Kasumi-1 (cell line): ENCODE data around the gene STIMATE.

Experiments
- DNase-seq, 2 experiments: peaks; one replicate each; lab custom pipeline; 2025; lab: John Stamatoyannopoulos, UW

Gene STIMATE

DNA sequence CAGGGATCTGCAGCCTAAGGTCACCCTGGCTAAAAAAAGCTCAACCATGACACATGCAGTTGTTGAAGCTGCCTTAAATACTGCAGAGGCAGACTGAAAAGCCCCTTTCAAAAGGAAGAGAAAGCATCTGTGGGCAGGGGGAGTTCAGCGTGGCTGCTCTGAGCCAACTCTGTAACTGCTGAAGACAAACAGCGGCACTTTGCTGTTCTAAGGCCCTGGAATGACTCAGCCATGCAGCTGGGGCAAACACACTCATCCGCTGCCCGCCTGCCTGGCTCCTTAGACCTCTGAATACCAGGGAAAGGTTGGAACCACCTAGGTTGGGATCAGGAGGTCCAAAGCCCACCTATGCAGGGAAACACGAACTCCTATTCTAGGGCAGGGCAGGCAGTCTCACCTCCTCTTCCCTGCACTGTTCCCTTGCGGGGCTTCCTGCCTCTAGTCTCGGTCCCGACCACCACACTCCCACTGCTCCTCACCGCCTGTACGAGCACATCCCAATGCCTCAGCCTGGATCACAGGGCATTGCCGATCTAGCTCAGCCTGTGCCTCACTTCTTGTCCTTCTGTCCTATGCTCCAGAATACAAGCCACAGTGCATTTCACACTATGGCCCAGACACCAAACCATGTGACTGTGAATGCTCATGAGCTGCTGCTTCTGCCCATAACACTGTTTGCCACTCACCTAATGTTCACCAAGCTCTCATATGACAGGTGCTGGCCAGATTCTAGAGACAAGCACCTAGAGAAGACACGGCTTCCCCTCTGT lies 56.0 kb downstream of the STIMATE start:
- no peak for DNase-seq

DNA sequence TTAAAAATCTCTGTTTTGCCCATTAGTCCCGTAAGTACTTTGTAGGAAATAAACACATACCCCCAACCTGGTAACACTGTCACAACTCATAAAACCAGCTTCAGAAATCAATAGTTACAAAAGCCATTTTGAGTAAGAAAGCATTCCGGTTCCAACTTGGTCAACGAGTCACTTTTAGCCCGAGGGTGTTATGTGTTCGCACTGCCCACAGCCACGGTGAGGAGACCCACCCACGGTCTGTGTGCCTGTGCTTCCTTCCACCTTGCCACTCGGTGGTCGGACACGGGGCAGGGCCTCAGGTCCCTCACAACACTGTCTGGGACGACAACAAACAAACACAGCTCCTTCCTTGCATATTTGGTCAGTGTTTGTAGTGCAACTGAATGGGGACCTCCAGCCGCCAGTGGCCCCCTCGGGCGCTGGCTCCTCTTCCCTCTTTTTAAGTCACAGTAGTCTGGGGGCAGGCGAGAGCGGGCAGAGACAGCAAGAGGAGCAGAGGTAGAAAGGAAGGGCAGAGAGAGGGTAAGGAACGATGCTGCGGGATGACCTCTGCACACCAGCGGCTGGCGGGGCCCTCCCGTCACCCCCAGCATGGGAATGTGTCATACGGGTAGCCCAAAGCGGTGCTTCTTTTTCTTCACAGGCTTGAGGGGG lies 57.3 kb downstream of the STIMATE start:
- no peak for DNase-seq

DNA sequence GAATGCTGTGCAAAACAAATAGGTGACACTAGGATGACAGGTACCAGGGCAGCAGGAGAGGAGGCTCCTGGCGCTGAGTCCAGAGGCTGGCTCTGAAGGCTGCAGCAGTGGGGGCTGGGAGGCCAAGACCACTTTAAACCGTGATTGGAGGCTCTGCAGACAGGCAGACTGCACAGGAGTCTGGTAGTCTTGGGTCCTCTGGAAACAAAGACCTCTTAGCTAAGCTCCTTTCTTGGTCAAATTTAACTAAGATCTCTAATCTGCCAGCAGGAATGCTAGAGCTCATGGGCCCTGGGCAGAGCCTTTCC lies 58.1 kb downstream of the STIMATE start:
- no peak for DNase-seq

DNA sequence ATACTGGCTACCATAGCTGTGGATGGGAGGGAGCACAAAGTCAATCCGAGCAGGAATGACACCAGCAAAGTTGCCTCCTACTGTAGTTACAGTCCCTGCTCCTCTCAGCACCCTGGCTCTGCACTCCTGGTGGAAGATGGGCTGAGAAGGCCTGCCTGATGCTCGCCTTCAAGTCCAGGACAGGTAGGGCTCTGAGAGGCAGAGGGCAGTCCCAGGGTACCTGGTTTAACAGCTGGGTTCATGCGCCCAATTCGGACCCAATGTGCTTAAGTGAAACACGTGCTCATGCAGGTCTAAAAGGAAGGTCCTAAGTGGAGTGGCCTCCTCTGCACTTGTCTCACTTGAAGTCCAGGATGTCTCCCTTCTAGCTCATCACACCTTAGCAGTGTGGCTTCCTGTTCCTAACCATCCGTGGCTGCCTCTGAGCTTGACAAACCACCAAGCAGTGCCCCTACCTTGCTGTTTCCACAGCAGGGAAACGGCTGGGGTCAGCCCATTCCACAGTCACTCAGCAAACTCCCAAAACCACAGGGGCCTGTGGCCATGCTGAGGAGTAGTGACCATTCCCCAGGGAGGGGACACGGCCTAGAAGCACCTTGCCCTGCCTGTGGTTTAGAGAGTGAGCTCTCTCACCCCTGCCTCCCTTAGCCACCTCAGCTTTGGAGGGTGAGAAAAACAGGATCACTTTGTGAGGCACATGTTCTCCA lies 58.6 kb downstream of the STIMATE start:
- DNase-seq, result no peak

DNA sequence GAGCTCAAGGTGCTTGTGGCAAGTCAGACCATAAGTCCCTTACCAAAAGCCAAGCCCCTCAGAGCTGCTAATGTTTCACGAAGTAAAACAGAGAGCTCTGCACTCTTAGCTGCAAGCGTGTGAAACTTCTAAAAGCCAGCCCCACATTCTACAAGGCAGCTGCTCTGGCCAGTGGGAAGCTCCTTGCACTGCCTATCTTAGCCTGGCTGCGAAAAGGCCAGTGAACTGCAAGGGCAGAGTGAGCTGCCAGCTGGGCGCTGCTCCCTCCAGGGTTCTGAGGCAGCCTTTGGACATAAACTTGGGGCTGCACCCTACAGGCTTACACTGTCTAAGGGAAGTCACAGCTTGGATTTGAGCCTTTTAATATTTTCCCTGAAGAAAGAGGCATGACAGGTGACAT lies 60.4 kb downstream of the STIMATE start:
- DNase-seq, result no peak

DNA sequence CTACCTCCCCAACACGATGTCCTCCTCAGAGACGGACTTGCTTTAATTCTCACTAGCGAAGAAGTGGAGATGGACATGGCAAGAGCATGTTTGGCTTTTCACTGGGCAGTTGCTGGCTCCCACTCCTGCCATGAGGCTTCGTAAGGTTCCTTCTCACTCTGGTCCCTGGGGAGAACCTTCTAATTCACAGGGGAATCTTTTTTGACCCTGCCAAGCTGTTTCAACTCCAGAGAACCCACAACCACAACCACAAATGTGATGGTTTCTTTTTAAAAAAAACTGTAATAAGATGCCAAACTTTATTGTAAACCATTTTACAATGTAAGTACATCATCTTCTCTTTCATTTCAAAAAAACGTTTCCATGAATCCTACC lies 60.9 kb downstream of the STIMATE start:
- DNase-seq, result no peak

DNA sequence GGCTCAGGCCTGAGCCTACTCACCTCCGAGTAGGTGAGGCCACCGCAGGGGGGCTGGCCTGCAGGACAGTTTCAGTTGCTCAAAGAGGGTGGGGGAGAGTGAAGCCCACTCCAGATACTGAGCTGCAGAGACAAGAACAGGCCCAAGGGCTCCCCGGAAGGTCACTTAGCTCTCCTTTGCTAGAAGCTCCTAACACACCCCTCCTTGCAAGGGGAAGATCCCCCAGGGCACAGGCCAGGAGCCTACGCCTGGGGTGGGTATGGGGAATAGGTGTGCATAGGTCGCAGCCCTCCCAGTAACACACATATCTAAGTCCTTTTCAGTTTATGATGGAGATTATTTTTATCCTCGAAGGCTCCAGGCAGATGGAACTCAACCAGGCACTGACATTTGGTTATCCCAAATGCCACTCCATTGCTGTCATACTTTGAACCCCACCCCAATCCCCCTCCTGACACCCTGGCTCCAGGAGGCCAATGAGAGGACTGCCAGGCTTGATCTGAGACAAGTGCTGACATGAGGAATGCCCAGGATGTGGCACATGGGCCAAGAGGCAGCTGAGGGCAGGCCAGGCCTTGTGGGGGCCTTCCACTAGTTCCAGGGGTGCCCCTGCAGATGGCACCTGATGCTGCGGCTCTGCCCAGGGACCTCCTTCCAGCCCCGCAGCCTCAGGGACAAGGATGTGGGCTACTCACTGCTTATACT lies 61.4 kb downstream of the STIMATE start:
- no peak for DNase-seq

DNA sequence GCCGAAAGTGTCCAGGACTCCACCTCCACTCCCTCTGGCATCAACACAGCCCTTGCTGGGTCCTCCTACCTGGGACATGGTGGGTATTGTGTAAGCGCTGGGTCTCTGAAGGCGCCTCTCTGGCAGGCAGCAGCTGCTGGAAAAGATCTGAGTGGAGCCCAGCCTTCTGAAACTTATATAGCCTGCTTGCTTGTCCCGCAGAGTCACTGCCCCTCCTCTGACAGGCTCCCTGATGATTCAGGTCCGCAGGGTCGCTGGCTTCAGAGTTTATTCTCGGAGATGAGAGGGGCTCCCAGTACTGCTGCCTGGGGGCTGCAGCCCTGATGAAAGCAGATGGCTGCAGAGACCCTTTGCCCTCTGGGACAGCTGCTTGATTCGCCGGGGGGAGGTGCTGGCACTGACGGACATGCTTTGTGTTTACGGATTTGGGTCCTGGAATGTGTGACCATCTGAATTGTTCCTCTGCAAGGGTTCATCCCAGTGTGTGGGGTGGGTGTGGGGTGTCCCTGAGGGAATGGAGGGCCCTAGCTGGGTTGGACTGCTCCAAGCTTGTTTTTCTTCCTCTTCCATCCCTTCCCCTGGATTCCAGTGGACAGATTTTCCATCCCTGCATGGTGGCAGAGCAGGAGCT lies 62.4 kb downstream of the STIMATE start, which contains the start of gene MUSTN1:
MUSTN1 (minus strand) TSS at position 149 of the 631 bp plus-strand sequence; CDS start at position 78, 71 bp downstream.
- no peak for DNase-seq

DNA sequence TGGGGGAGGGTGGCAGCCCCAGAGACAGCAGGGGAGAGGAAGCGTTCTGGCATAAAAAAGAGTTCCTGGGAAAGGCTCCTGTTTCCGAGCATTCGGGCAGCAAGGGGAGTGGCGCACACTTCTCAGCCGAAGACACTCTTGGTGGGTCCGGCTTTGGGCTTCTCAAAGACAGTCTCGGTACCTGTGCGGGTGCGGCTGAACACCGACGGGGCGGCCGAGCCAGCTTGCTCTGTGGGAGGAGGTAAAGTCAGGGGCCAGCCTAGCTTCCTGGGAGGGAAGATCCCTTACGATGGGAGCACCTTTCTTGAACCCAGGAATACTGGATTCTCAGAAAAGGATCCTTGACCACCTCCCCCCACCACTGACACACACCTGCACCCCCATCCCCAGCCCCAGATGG lies 64.1 kb downstream of the STIMATE start:
- DNase-seq, result no peak

DNA sequence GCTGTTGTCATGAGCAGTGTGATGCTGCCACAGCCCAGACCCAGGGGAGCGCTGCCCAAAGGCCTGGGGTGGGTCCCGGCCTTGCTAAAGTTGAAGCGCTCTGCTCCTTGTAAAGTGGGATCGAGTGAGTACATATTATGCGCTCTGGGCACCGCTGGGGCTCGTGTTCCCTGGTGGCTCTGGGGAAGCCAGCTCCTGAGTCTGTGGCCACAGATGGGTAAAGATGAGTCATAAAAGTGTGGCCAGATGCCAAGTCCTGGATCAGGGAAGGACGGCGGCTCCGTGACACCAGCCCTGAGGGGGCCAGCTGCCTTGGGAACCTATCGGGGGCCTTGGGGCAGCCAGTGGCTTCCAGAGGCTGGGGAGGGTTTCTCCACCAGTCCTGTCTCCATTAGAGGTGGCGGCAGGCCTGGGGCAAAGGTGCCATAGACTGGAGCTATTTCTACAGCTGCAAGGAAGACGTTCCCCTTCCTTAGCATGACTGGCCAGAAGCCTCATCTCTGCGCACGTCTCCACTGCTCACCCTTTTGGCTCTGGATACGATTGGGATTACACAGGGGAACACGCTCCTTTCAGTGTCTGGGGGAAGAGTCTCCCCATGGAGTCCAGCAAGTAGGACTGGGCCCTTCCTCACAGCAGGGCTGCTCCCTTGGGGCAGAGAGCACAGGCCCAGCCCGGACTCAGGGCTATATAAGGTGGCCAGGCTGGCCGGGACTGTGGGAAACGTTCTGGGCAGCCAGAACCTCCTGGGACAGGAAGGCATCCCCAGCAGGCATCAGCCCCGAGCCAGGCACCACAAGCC lies 65.6 kb downstream of the STIMATE start:
- DNase-seq, result peak; percentile 51 to 57

DNA sequence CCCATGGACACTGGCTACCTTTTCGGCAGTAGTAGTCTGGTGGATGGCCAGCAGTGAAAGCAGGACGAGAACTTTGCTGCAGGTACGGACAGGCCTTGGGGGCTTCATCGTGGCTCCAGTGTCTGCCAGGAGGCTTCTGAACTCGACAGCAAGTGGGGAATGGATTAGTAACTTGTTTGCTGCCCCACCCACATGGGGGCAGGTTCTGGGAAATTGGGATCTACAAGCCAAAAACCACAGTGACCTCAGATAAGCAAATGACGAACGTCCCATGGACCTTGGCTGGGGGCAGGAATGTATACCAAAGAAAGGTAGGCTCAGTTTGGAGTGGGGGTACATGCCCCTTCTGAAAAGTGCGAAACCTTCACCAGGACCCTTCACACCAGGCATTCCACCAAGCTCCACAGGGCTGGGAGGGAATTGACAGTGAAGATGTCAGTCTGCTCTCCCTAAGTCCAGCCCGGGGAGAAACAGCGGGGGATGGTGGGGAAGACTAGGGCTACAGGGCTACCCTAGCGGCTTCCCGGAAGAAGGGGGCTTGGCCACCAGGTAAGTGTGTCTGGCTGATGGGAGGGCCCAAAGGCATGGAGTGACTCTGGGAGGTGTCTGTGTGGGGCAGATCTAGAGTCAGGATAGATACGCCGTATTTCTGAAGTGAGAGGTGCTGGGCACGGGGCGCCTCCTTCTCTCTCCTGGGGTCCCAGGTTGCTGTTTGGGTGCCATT lies 66.7 kb downstream of the STIMATE start, which contains the start of gene ITIH4:
ITIH4 (minus strand) TSS at position 138 of the 724 bp plus-strand sequence; CDS start at position 108, 30 bp downstream.
- DNase-seq, result no peak

DNA sequence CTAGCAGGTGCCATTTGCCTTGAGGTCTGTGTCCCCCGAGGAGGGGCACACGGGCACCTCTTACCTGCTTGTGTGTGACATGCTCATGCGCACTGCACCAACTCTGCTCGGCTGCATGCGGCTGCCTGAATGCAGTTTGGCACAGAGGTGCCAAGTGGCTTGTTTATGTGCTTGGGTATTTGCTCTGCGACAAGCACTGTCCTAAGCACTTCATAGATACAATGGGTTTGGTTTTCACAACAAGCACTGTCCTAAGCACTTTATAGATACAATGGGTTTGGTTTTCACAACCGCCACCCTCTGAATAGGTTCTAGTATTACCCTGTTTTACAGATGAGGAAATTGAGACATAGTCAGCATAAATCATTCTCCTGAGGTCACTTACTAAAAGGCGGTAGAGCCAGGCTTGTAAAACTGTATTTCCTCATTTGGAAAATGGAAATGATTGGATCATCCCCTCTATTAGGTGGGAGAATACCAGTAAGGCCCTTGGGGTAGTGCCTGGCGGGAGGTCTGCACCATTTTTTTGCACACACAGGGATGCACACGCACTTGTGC lies 67.4 kb downstream of the STIMATE start:
- peak in 1 of 2 experiments; percentile 17 for DNase-seq

DNA sequence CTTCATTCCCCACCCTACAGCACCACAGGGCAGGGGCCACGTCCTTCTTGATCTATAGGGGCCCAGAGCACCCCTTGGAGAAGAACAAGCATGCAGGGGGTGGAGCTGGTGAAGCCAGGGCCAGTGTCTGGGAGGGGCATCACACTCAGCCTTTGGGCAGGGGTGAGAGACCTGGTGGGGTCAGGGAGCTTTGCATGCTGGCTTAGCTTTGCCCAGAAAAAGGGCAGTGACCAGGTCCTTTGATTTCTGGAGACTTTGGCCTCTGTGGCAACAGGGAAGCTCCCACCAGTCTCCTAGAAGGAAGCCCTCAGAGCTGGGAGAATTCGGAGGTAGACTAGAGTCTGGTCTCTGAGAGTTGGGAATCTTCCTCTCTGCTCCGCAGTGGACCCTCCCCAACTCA lies 67.9 kb downstream of the STIMATE start:
- no peak for DNase-seq

DNA sequence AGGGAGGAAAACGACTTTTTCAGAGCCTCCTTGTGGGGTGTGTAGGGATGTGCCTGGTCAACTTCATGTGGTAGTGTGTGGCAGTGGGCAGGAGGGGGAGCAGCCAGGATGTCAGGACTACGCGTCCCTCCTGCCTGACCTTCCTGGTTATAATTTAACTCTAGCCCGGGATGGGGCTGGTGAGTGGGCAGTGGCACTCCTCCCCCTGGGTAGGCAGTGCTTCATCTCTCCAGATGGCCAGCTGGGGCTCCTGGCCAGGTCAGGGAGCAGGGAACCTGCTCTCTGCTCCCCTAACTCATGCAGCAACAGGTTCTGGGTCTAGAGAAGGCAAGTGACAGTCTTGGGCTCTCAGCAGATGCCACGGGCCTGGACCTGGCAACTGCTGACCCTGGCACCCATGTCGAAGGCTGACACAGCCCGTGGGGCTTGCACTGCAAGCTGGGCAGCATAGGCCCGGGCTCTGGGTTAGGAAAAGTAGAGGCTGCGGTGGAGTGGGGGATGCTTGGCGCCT lies 69.4 kb downstream of the STIMATE start:
- no peak for DNase-seq

DNA sequence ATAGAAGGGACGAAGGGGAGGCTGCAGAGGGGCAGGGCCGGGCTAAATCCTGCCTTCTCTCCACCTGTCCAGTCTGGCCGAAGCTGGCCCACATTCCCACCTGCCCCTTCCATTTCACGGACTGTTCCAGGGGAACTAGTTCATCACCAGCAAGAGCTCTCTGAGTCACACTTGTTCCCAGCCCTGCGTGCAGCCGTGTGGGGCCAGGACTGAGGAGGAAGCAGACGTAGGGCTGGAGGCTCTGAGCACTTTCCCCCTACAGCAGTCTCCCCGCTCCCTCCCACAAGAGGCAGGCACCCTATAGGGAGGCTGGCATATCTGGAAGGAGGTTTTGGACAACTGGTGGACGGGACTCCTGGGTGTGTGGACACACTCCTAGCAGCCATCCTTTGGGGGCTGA lies 69.9 kb downstream of the STIMATE start:
- DNase-seq, result peak; percentile 78 to 89

DNA sequence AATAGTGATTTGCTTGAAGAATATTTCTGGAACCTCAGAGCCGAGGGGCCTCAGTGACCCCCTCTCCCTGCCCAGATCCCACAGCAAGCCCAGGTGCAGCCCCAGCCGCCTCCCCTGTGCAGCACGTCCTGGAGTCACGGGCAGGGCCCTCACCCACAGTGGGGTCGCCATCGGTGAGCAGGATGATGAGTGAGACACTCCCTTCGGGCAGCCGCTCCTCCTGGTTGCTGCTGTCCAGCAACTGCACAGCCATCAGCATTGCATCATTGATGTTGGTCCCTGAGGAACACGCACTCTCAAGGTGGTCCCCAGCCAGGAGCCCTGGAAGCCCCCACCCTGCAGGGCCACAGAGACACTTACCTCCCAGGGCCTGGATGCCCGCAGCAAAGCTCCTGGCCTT lies 73.3 kb downstream of the STIMATE start:
- DNase-seq, result no peak

DNA sequence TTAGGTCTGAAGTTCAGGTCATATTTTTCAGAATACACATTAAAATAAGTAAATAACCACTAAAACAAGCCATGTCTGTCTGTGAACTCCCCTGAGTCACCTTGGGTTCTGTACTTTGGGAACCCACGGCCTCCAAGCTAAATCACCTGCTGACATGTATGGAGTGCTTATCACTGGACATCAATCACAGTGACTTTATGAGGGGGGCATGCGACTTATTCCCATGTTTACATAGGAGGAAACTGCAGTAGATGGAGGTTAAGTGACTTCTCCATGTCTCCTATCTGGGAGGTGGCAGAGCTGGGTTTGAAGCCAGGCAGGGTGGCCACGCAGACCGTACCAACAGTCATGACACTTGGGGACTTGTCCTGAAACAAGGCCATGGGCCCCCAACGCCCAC lies 75.0 kb downstream of the STIMATE start:
- DNase-seq, result no peak

DNA sequence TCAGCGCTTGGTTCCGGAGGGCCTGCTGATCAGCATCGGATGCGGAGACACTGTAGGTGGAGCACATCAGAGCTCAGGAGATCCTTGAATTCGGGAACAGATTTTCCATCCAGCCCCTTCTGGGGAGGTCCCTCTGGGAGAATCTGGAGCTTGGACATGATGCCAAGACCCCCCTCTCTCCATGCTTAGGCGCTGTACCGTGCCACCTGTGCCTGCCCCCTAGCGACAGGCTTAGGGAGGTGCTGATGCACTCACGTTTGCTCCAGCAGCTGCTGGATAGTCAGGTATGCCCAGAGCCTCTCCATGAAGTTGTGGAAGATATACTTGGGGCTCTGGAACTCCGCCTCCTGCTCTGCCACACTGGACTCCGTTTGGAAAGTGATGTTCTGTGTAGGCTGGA lies 76.6 kb downstream of the STIMATE start:
- DNase-seq, result peak in 1 of 2 experiments; percentile 5

DNA sequence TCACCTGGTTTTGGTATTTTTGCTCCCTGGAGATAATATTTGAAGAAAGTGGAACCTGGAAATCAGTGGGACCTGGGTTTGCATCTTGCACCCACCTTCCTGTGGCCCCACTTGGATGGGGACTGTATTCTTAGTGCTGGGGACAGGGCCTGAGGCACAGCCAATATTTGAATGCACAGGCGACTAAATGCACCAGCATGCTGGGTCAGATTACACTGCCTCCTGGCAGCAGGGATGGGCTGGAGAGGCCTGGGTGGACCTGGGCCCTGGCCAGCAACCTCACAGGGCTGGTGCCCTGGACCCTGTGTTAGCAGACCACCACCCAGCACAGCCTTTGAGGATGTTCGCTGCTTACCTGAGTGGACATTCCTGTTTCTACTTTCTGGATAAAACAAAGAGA lies 77.4 kb downstream of the STIMATE start:
- DNase-seq, result no peak

DNA sequence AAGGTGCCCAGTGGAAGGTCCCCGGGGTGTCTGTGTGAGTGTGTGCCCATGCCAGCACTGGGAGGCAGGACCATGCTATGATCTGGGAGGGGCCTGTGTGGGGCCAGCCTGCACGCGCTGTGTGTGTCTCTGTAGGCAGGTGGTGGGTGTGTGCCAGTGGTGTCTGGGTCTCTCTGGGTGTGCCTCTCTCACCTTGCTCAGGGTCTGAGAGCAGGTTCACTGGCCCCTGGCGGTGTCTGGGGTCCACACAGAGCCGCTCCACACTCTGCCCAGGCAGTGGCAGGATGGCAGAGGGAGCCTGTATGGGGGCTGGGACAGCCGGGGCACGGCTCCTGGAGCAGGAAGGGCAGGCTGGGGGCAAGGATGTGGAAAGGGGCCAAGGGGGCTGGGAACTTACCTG lies 79.5 kb downstream of the STIMATE start:
- DNase-seq, result no peak
